HCT116 (cell line): ENCODE measurements around the gene TYW1B. TPM values are rescaled to one million over a fixed set of nuclear protein-coding genes. Genes with fewer than 3 reads are reported as not detected.
"Not testable (repeated sequence)": the region's sequence is repeated elsewhere in the genome, so short reads cannot be mapped to it uniquely, and the experiment has no call there.

Experiments used
- ATAC-seq: fragments of 200-7000 bp; cut with Tn5 transposase; 2 replicates; pipeline ENCODE4 v1.9.1; 2020; ENCODE audit warnings: mild to moderate bottlenecking, moderate library complexity
- BruUV-seq: library from RNA; stranded (reverse); fragments of 400-500 nt; replicated peaks from 2 replicates; lab custom pipeline; 2021; lab: Mats Ljungman, UMichigan
- CTCF ChIA-PET: fragments of 300-600 bp; sonication (Branson Sonifier 250); formaldehyde crosslinking; loops from one replicate; lab custom pipeline; 2021; ENCODE audit warnings: antibody characterized with exemption; lab: Charles Lee
- POLR2A ChIA-PET: fragments of 300-600, 350-600 bp; sonication (Branson Sonifier 250); formaldehyde crosslinking; loops from one replicate; lab custom pipeline; 2021; ENCODE audit warnings: antibody characterized with exemption; lab: Charles Lee
- RAD21 ChIA-PET, 2 experiments: fragments of 300-600 bp; sonication (Branson Sonifier 250); formaldehyde crosslinking; loops; one replicate each; lab custom pipeline; 2023; ENCODE audit warnings: low total read pairs in 2 of 2; ENCODE audit not compliant: uncharacterized antibody in 2 of 2, unreplicated experiment in 2 of 2, low non-redundant PET in 1 of 2; lab: Charles Lee
- DNase-seq: peaks from one replicate; pipeline ENCODE4 v3.0.0-alpha.2; 2010; ENCODE audit warnings: low read depth, low spot score
- H2AFZ ChIP-seq: fragments of 200-600 bp; shearing (Covaris generic), sonication (generic); 2 replicates; pipeline ENCODE4 v1.6.1; 2017; ENCODE audit warnings: low read depth, mixed run types, mixed read lengths, antibody characterized with exemption, low read length; ENCODE audit not compliant: poor library complexity, severe bottlenecking
- H3K27ac ChIP-seq: 2 replicates; pipeline ENCODE4 v1.5.1; 2012; ENCODE audit warnings: low read depth, low read length
- H3K27me3 ChIP-seq: fragments of 200-600 bp; sonication (generic); 2 replicates; pipeline ENCODE4 v1.6.1; 2016; ENCODE audit warnings: mixed run types, low read length, mixed read lengths; ENCODE audit not compliant: insufficient read depth
- H3K36me3 ChIP-seq, 2 experiments: fragments of 200-500 bp in 1 of 2; fragments of 200-600 bp in 1 of 2; sonication (Bioruptor generic) in 1 of 2; sonication (generic) in 1 of 2; 2 replicates each; pipeline versions ENCODE4 v1.5.1 to v1.6.1; 2014 to 2016; ENCODE audit warnings: low read length in 2 of 2, inconsistent platforms in 1 of 2, mixed read lengths in 1 of 2, mixed run types in 1 of 2; ENCODE audit not compliant: insufficient read depth in 2 of 2, control insufficient read depth in 1 of 2
- H3K4me1 ChIP-seq, 2 experiments: fragments of 200-600 bp in 1 of 2; sonication (generic) in 1 of 2; 2 replicates each; pipeline versions ENCODE4 v1.5.1 to v1.6.1; 2012 to 2017; ENCODE audit warnings: low read length in 2 of 2, inconsistent platforms in 1 of 2, mild to moderate bottlenecking in 1 of 2, mixed read lengths in 1 of 2, mixed run types in 1 of 2, moderate library complexity in 1 of 2; ENCODE audit not compliant: insufficient read depth in 2 of 2, control insufficient read depth in 1 of 2
- H3K4me2 ChIP-seq: fragments of 200-600 bp; sonication (generic); 2 replicates; pipeline ENCODE4 v1.6.1; 2017; ENCODE audit warnings: mixed run types, low read length, mixed read lengths
- H3K4me3 ChIP-seq, 2 experiments: fragments of 200-600 bp in 1 of 2; sonication (generic) in 1 of 2; replicated peaks in 1 of 2; 2 replicates each; pipeline ENCODE4 v1.5.1; 2011 to 2016; ENCODE audit warnings: low read length in 2 of 2, control low read depth in 1 of 2, low read depth in 1 of 2, mild to moderate bottlenecking in 1 of 2, mixed read lengths in 1 of 2, mixed run types in 1 of 2
- H3K79me2 ChIP-seq: fragments of 200-600 bp; sonication (generic); 2 replicates; pipeline ENCODE4 v1.6.1; 2017; ENCODE audit warnings: mild to moderate bottlenecking, mixed run types, low read length, moderate library complexity, mixed read lengths; ENCODE audit not compliant: insufficient read depth
- H3K9ac ChIP-seq: fragments of 200-600 bp; sonication (generic); 2 replicates; pipeline ENCODE4 v1.6.1; 2016; ENCODE audit warnings: low read length, mixed read lengths
- H3K9me2 ChIP-seq: fragments of 200-600 bp; sonication (generic), shearing (Covaris generic); 2 replicates; pipeline ENCODE4 v1.6.1; 2017; ENCODE audit warnings: mixed run types, mild to moderate bottlenecking, moderate library complexity; ENCODE audit not compliant: insufficient read depth
- H3K9me3 ChIP-seq, 2 experiments: fragments of 200-500 bp in 1 of 2; fragments of 200-600 bp in 1 of 2; sonication (Bioruptor generic) in 1 of 2; sonication (generic) in 1 of 2; 2 replicates each; pipeline ENCODE4 v1.6.1; 2014 to 2017; ENCODE audit warnings: low read length in 2 of 2, mixed read lengths in 2 of 2, inconsistent platforms in 1 of 2, low read depth in 1 of 2, mild to moderate bottlenecking in 1 of 2, mixed run types in 1 of 2, moderate library complexity in 1 of 2; ENCODE audit not compliant: control insufficient read depth in 1 of 2, insufficient read depth in 1 of 2
- H4K20me1 ChIP-seq: fragments of 200-600 bp; sonication (generic), shearing (Covaris generic); 2 replicates; pipeline ENCODE4 v1.6.1; 2017; ENCODE audit warnings: mixed run types, mild to moderate bottlenecking, moderate library complexity; ENCODE audit not compliant: insufficient read depth
- EZH2phosphoT487 ChIP-seq: fragments of 200-600 bp; IDR thresholded peaks from 2 replicates; pipeline ENCODE4 v1.6.1; 2018; ENCODE audit warnings: antibody characterized with exemption, borderline replicate concordance
- FOSL1 ChIP-seq: IDR thresholded peaks from 2 replicates; pipeline ENCODE4 v1.6.1; 2012; ENCODE audit warnings: low read depth
- POLR2A ChIP-seq: IDR thresholded peaks from 2 replicates; pipeline ENCODE4 v1.7.0; 2011; ENCODE audit warnings: borderline replicate concordance; ENCODE audit not compliant: insufficient read depth, insufficient read length; ENCODE audit errors: extremely low read depth
- TCF7L2 ChIP-seq: IDR thresholded peaks from 2 replicates; pipeline ENCODE4 v1.7.0; 2011; ENCODE audit warnings: borderline replicate concordance, inconsistent platforms; ENCODE audit not compliant: insufficient read depth, insufficient read length; ENCODE audit errors: extremely low read depth
- intact Hi-C: fragments of 100-400 bp; cut with micrococcal nuclease; formaldehyde crosslinking; loops from 2 replicates; pipeline ENCODE4 v1.10.0; 2022
- total RNA-seq: library from RNA; stranded (reverse); gene quantifications from one replicate; pipeline ENCODE4 v1.2.1, GENCODE V29; 2021; ENCODE audit not compliant: unreplicated experiment
- TF ChIP-seq, protein P1 (sequence below): IDR thresholded peaks from 2 replicates; pipeline ENCODE4 v1.6.1; 2012

TYW1B gene
- total RNA-seq, 1 experiment from 2014 or later = 2.4 TPM

- no TSS peak for BruUV-seq
- ATAC-seq = no peak
- H3K9me2 ChIP-seq = no peaks in the 10 kb centered on the region
- no peaks in the 10 kb centered on the region for H4K20me1 ChIP-seq
- H3K4me1 ChIP-seq = no peaks in the 10 kb centered on the region
- intact Hi-C loops = no loop called here
- H2AFZ ChIP-seq = no peak overlapping the region
- no peaks in the 10 kb centered on the region for H3K9me3 ChIP-seq
- H3K9ac ChIP-seq = no peak overlapping the region
- DNase-seq = no peak
- no peaks in the 10 kb centered on the region for H3K36me3 ChIP-seq
- no peaks in the 10 kb centered on the region for H3K27me3 ChIP-seq
- no peaks in the 10 kb centered on the region for H3K79me2 ChIP-seq
- no peak overlapping the region for H3K4me3 ChIP-seq
- H3K27ac ChIP-seq = no peak overlapping the region
- RAD21 ChIA-PET = no interaction called here
- no peak for TF ChIP-seq TCF7L2
- no peak for TF ChIP-seq FOSL1
- no peak for TF ChIP-seq EZH2phosphoT487
- TF ChIP-seq POLR2A = no peak
- TF ChIP-seq, protein P1, sequence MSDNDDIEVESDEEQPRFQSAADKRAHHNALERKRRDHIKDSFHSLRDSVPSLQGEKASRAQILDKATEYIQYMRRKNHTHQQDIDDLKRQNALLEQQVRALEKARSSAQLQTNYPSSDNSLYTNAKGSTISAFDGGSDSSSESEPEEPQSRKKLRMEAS = no peak
- CTCF ChIA-PET = no interaction called here
- no peak overlapping the region for H3K4me2 ChIP-seq
- POLR2A ChIA-PET = no interaction called here
These were observed 123.1 kb downstream of the TYW1B start for GRCh38 chr7:72704894-72705293.

GRCh38 chr7:72700548-72700947 is 127.5 kb downstream of the TYW1B start:
- H3K4me1 ChIP-seq, H3K36me3 ChIP-seq, H2AFZ ChIP-seq, H3K27me3 ChIP-seq, intact Hi-C loops, H3K9me3 ChIP-seq, H3K9ac ChIP-seq, POLR2A ChIA-PET, H3K4me2 ChIP-seq, H4K20me1 ChIP-seq, H3K4me3 ChIP-seq, H3K79me2 ChIP-seq, DNase-seq, ATAC-seq, CTCF ChIA-PET, RAD21 ChIA-PET, BruUV-seq, H3K9me2 ChIP-seq, H3K27ac ChIP-seq: not testable (repeated sequence)

DNA sequence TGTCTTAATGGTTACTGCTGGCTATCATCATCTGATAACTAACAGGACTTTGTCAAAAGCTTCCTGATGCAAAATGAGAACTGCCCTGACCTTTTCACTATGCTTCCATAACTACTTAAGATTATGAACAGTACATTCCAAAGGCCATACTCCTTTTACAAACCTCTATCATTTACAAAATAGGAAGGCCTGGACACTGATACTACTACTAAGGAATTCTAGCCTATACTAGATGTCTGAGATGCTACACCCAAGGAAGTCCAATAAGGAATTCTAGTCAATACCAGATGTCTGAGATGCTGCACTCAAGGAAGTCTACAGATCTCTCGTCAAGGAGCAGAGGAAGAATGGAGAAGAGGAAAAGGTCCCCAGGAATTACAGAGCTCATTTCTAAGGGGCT is 130.9 kb downstream of the TYW1B start:
- H3K9me2 ChIP-seq, H3K27me3 ChIP-seq, POLR2A ChIA-PET, H3K4me1 ChIP-seq, RAD21 ChIA-PET, H3K27ac ChIP-seq, H3K9me3 ChIP-seq, H2AFZ ChIP-seq, H3K4me3 ChIP-seq, BruUV-seq, intact Hi-C loops, H3K36me3 ChIP-seq, H4K20me1 ChIP-seq, H3K9ac ChIP-seq, DNase-seq, H3K4me2 ChIP-seq, H3K79me2 ChIP-seq, CTCF ChIA-PET, ATAC-seq: not testable (repeated sequence)

DNA sequence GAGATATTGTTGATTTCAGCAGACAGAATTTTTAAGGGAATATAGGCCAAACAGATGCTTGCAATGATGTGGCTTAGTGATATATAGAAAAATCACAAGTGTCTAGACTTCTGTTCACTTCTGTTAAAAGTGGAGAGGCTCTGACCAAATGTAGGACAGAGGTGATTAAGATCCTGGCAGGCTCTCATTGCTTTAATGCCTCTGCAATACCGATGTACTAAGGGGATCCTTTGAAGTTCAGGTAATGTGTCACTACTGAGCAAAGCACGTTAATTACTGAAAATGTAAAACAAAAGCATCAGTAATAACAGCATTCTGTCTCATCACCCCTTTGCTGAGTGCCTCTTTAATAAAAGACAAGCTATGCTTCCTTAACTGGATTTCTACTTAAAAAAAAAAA is 131.4 kb downstream of the TYW1B start:
- H3K9ac ChIP-seq, intact Hi-C loops, RAD21 ChIA-PET, H3K36me3 ChIP-seq, DNase-seq, POLR2A ChIA-PET, H4K20me1 ChIP-seq, H2AFZ ChIP-seq, ATAC-seq, H3K4me3 ChIP-seq, H3K4me1 ChIP-seq, BruUV-seq, H3K9me2 ChIP-seq, H3K27me3 ChIP-seq, CTCF ChIA-PET, H3K27ac ChIP-seq, H3K9me3 ChIP-seq, H3K79me2 ChIP-seq, H3K4me2 ChIP-seq: not testable (repeated sequence)
